Measurements from ENCODE around the gene NDST4. TPM values are rescaled to one million over a fixed set of nuclear protein-coding genes. Genes with fewer than 3 reads are reported as not detected.

The NDST4 gene
- total RNA-seq, 1 donor from 2014 or later, result 5.6 TPM

- no peak overlapping the region for H3K27ac Mint-ChIP-seq (ENCODE audit: unreplicated experiment)
- H3K4me3 Mint-ChIP-seq (ENCODE audit: unreplicated experiment), result no peak overlapping the region
- H3K4me1 Mint-ChIP-seq (ENCODE audit: low read depth, unreplicated experiment), result no peaks in the 10 kb centered on the region
- TF ChIP-seq CTCF (IDR thresholded peaks at IDR 0.05; ENCODE audit: partially characterized antibody, unreplicated experiment), result peak; percentile 94
- H3K9me3 Mint-ChIP-seq (ENCODE audit: unreplicated experiment), result peaks cover 2% of the 10 kb centered on the region
- DNase-seq, result peak; percentile 38
- H3K36me3 Mint-ChIP-seq (ENCODE audit: unreplicated experiment), result peaks cover 6% of the 10 kb centered on the region
- no peaks in the 10 kb centered on the region for H3K27me3 Mint-ChIP-seq (ENCODE audit: unreplicated experiment)
Observed at GRCh38 chr4:114807759-114808404, 305.5 kb downstream of the NDST4 start.

- H3K36me3 Mint-ChIP-seq (ENCODE audit: unreplicated experiment), result peaks cover 6% of the 10 kb centered on the region
- no peak for DNase-seq
- TF ChIP-seq CTCF (IDR thresholded peaks at IDR 0.05; ENCODE audit: partially characterized antibody, unreplicated experiment), result no peak
- no peak overlapping the region for H3K4me3 Mint-ChIP-seq (ENCODE audit: unreplicated experiment)
- no peaks in the 10 kb centered on the region for H3K4me1 Mint-ChIP-seq (ENCODE audit: low read depth, unreplicated experiment)
- no peak overlapping the region for H3K27ac Mint-ChIP-seq (ENCODE audit: unreplicated experiment)
- H3K27me3 Mint-ChIP-seq (ENCODE audit: unreplicated experiment), result no peaks in the 10 kb centered on the region
- peaks cover 2% of the 10 kb centered on the region for H3K9me3 Mint-ChIP-seq (ENCODE audit: unreplicated experiment)
Observed at GRCh38 chr4:114807357-114807756, 306.1 kb downstream of the NDST4 start.

- Mint-ChIP-seq H3K4me1 (ENCODE audit: low read depth, unreplicated experiment) (no peaks in the 10 kb centered on the region), H3K27ac (ENCODE audit: unreplicated experiment) (no peak overlapping the region), H3K36me3 (ENCODE audit: unreplicated experiment) (no peaks in the 10 kb centered on the region), H3K27me3 (ENCODE audit: unreplicated experiment) (no peaks in the 10 kb centered on the region), H3K4me3 (ENCODE audit: unreplicated experiment) (no peak overlapping the region), H3K9me3 (ENCODE audit: unreplicated experiment) (no peaks in the 10 kb centered on the region)
- no peak for TF ChIP-seq CTCF (IDR thresholded peaks at IDR 0.05; ENCODE audit: partially characterized antibody, unreplicated experiment)
- no peak for DNase-seq
Observed at GRCh38 chr4:114791976-114792375, 321.4 kb downstream of the NDST4 start.

GRCh38 chr4:114785570-114785969, 327.9 kb downstream of the NDST4 start:
- Mint-ChIP-seq H3K27me3 (ENCODE audit: unreplicated experiment) (no peaks in the 10 kb centered on the region), H3K9me3 (ENCODE audit: unreplicated experiment) (no peaks in the 10 kb centered on the region), H3K4me3 (ENCODE audit: unreplicated experiment) (no peak overlapping the region), H3K27ac (ENCODE audit: unreplicated experiment) (no peak overlapping the region), H3K36me3 (ENCODE audit: unreplicated experiment) (no peaks in the 10 kb centered on the region), H3K4me1 (ENCODE audit: low read depth, unreplicated experiment) (peaks cover 10% of the 10 kb centered on the region)
- no peak for DNase-seq
- TF ChIP-seq CTCF (IDR thresholded peaks at IDR 0.05; ENCODE audit: partially characterized antibody, unreplicated experiment), result no peak

- Mint-ChIP-seq H3K4me3 (ENCODE audit: unreplicated experiment) (no peak overlapping the region), H3K27ac (ENCODE audit: unreplicated experiment) (no peak overlapping the region), H3K4me1 (ENCODE audit: low read depth, unreplicated experiment) (peaks cover 10% of the 10 kb centered on the region), H3K9me3 (ENCODE audit: unreplicated experiment) (no peaks in the 10 kb centered on the region), H3K36me3 (ENCODE audit: unreplicated experiment) (no peaks in the 10 kb centered on the region), H3K27me3 (ENCODE audit: unreplicated experiment) (no peaks in the 10 kb centered on the region)
- no peak for TF ChIP-seq CTCF (IDR thresholded peaks at IDR 0.05; ENCODE audit: partially characterized antibody, unreplicated experiment)
- no peak for DNase-seq
Observed at GRCh38 chr4:114783215-114783595, 330.2 kb downstream of the NDST4 start.

Measured in glutamatergic neuron (in vitro differentiated cells).